HK-2 (cell line): ENCODE data around the gene ABCB11.
"Not testable (repeated sequence)": the region's sequence is repeated elsewhere in the genome, so short reads cannot be mapped to it uniquely, and the experiment has no call there.

ENCODE experiments used
- DNase-seq: peaks from one replicate; pipeline ENCODE4 v3.0.0-alpha.2; 2018; ENCODE audit not compliant: unreplicated experiment

The ABCB11 gene

DNA sequence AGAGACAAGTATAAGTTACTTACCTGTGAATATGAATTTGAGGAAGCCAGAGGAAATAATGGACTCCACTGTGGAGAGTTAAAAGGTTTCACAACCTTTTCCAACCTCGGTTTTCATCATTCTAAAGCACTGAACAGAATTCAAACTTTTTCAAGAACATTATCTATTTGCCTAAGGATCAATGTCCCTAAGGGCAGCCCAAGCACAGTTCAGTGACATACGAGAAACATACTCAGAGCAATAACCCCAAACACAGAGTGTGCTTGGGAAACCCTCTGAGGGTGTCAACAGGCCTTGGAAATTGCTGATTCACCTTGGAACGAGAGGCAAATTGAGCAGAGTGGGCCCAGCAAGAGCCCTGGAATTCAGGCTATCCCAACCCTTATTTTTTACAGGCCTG is at the start of gene ABCB11:
ABCB11 (minus strand) TSS at position 123 of the 400 bp plus-strand sequence. CDS start 13,199 bp downstream, outside the sequence.
- no peak for DNase-seq

DNA sequence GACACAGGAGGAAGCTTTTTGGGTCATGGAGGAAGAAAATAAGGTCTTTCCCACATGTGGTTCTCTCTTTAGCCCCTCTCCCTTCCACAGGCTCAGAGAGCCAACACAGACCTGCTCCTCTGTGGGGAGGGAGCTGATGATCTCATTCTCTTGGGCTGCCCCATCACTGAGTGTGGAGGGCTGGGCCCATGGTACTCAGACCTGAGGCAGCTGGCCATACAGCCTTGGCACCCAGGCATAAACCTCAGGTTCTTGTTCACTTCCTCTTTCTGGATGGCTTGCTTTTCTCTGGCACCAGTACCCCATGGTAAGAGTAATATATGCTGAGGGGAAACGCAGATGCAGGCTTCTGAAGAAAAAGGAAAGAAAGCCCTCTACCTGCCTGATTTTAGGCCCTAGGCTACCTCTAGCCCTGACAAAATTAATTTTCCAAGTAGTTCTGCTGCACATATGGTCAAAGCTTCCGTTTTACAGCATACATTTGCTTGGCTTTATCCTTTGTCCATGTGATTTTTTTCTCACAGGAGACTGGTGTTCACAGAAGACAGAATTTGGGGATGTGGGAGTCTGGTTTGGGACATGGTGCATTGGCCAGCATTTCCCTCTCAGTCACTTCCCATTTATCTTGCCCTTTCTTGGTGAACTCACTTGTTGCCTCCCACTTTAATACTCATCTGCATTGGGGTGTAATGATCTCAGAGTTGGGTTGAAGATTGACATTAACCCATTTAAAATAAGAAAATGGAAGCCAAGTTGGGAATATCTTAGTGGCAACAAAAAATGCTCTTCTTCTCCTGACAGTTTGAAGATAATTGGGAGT is 49.3 kb upstream of the ABCB11 start:
- peak; percentile 47 for DNase-seq

DNA sequence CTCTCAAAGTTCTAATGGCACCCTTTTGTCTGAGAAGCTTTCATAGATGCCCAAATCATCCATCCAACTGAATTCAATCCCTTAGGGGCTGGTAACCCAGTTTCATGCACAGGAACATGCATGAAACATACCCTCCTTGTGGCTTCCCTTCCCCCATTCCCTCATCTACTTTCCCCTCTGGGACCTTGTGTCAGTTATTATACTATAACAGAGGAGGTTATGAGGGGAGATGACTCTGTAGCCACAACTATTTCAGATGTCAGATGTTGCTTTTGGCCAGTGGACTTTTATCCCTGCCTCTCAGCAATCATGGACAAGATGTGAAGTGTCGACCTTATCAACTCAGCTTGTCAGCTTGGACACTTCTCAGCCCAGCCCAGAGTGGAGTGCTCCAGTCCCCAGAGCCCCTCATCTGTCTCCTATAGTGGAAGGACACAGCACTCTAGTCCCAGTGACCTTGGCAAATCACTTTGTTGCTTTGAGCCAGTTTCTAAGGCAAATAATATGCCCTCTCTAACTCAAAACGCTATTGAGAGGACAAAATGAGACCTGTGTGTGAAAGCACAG is 46.6 kb upstream of the ABCB11 start:
- DNase-seq = no peak

DNA sequence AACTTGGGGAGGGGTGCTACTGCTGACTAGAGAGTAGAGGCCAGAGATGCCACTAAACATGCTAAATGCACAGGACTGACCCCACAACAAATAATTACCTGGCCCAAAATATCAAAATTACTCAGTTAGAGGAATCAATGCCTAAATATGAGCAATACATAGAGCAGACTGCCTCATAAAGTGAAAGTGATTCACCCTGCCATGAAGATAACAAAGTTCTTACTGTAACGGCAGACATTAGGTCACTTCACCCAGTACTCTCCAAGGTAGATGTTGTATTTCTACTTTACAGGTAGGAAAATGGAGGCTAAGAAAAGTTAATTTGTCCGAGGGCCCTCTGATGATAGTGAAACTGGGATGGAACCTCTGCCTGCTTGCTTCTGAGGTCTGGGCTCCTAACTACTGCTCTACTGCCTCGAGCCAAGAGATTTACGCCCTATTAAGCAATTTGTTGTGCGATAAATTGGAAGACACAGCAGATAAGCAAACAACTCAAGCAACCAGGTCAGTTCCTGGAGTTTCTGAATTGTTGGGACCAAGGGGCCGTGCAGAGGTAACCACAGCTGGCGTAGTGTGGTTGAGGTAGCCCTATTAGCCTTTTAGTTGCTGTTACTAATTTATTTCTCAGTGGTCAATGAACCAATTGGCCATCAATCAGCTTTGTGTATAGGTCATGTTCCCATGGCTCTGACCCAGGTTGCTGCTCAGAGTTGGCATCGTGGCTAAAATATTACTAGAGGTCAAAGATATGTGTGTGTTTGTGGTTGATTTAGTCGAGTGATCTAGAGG is 43.0 kb upstream of the ABCB11 start:
- DNase-seq = peak; percentile 74

DNA sequence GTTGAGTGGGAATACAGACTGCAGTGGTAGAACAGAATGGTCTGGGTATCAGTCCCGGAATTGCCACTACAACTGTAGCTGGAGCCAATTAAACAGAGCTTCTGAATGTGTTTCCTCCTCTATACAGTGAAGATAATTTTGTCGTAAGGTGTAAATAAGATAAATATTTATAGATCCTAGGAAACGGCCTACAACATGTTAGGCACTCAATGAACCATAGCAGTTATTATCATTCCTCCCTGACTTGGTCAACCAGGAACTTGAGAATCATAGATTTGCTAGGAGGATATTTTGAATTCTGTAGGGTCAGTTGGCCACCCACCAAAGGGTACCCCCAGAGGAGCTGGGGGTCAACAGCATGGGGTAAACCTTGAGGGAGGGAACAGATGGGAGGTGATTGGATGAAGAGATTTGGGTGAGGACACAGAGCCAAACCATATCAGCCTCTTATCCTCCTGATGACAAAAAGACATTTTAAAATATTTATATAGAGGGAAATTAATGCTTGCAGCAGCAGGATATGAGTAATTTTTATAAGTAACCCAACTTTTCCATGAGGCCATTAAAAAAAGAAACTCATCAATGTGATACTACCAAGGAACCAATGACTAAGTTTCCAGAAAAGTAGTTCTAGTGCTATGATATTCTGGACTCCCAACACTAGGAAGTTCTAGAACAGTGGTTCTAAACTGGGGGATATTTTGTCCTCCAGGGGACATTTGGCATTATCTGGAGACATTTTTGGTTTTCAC is 42.3 kb upstream of the ABCB11 start:
- DNase-seq = no peak

DNA sequence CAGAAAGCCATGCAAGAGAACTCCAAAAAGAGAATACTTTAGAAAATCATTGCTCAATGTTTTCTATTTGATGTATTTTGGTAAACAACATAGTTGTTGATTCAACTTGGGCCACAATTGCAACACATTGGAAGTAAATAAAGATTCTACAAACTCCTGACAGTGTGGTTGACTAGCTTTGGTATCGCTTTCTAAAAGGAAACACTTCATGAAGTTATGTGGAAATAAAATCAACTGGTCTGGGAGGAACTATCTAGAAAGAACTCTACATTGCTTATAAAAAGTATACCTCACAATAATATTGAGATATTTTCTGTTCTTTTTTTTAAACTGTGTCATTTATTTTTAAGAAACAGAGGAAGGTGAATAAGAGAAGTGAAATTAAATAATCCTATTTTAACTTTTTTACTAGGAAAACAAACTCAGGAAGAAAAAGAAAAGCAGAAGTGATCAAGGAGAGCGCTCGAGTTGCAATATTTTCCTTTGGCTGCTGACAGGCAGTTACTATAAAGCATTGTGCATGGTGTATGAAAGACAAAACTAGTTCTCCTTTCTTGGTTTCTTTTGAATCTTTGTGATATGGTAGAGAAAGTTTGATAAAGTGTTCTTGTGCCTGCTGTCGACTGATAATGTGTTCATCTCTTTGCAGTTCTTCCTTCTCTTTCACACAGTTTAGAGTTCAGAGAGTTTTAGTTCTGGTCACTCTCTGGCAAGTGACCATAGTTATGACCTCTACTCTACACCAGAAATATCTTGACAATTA is 41.2 kb upstream of the ABCB11 start:
- DNase-seq = no peak

DNA sequence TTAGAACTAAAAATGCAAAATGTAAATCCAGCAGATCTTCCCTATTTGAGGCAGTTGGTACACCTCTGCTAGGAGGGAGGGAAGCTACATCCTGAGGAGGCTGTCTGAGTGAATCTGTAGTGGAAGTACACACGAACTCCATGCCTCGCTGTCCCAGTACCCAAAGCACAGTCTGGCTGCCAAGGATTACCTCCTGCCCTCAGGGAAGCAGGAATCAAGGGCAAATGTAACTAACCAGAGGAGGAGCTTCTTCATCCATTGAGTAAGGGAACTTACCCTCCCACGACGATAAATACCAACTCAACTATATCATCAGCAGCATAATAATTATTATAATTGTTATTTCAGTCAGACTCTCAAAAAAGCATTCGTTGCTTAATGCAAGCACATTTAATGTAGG is 40.3 kb upstream of the ABCB11 start:
- no peak for DNase-seq

DNA sequence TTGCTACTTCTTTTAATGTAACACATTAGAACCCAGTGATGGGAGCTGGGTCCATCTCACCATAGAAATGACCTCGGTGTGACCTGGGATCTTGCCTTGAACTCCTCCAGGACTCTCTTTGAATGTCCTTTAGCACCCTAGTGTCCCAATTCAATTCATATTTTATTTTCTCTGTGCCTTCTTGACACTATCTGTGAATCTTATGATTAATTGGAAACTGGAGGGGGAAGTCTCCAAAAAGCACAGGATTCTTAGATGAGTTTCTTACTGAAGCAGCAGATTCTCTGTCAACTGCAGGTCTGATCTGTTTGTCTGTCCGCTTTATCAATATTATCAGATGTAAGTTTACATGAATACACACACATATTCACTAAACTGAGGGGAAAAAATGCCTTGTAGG is 38.7 kb upstream of the ABCB11 start:
- DNase-seq = no peak

DNA sequence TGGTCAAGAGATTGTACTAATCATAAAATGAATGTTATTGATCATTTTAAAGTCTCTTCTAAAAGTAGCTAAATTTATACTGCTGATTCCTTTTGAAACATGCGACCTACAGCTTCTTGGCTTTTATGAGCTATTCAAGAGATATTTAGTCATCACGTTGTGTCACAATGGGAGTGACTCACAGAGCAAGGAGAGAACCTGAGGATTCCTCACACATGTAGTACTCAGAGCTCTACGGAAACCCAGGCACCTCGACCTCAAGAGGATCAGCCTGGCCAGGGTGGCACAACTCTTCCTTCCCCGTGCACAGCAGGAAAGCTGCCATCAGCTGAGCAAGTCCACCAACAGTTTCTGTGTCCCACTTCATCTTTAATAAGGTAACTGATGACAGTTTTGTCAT is 38.2 kb upstream of the ABCB11 start, which contains the start of gene DHRS9:
DHRS9 (plus strand) TSS at position 223 of the 400 bp plus-strand sequence. CDS start 12,019 bp downstream, outside the sequence.
- peak; percentile 64 for DNase-seq

DNA sequence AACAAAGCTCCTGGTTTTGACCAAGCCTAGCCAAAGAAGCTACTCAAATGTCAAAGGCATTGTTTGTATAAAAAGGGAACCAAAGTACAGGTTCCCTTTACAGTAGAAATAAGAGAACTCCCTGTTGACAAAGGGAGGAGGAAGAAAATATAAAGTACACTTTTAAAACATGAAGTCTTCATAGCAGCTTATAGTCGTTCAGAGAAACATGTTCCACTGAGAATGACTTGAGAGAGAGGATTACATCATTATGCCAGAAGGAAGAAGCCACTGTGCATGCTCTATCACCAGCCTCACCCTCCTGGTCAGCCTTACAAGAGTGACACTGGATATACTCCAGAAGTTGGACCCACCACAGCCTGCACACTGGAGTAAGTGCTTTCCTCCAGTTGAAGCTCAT is 35.8 kb upstream of the ABCB11 start:
- no peak for DNase-seq

DNA sequence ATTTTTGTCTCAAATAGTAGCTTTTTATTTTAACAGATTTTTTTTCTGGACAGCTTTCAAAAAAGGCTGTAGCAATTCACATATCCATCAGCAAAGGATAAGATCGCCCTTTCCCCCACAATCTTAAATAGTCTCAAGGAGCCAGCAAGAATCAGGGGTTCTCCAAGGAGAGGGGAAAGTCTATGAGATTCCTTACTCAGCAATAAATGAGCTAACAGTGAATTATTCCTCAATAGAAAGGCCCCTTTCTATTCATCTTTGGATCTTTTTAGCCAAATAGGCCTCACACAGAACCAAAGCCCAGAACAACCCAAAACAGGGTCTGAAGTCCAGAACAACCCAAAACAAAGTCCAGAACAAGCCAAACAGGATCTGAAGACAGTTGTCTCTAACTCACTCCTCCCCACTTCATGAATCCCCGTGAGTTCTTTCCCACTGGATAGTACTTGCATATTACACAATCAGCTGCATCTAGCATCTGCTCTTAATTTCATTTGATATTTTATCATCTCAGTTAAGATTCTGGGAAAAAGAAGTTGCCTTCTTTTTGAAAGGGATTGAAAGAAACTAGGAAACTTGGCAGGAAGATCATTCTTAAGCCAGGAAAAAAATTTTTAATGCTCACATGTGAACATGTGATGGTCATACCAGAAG is 34.9 kb upstream of the ABCB11 start:
- DNase-seq = no peak

DNA sequence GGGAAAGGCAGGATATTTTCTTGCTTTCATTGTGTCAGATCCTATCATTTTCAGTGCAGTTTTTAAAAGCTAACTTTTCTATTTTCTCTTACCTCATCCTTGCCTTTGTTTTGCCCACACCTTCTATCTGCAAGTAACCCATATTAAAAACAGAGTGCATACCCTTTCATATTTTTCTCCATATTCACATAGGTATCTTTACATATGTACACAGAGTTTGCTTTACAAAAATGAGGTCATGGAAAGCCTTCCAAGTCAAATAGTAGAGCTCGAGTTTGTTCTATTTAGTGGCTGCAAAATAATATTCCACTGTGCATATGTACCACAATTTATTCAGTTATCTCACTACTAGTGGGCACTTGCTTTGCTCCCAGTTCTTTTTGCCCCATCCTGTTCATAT is 34.3 kb upstream of the ABCB11 start:
- DNase-seq = no peak

DNA sequence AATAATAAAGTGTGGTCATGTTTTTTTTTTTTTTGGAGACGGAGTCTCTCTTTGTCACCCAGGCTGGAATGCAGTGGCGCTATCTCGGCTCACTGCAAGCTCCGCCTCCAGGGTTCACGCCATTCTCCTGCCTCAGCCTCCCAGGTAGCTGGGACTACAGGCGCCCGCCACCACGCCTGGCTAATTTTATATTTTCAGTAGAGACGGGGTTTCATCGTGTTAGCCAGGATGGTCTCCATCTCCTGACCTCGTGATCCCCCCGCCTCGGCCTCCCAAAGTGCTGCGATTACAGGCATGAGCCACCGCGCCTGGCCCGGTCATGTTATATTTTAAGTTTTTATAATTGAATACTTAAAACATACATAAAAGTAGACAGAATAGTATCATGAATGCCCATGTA is 33.1 kb upstream of the ABCB11 start:
- not testable (repeated sequence) for DNase-seq

DNA sequence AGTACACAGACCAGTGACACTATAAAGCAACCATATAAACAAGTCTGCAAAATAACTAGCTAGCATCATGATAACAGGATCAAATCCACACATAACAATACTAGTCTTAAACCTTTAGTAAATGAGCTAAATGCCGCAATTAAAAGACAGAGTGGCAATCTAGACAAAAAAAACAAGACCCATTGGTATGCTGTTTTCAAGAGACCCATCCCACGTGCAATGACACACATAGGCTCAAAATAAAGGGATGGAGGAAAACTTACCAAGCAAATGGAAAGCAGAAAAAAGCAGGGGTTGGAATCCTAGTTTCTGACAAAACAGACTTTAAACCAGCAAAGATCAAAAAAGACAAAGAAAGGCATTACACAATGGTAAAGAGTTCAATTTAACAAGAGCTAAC is 23.5 kb upstream of the ABCB11 start:
- DNase-seq = not testable (repeated sequence)

DNA sequence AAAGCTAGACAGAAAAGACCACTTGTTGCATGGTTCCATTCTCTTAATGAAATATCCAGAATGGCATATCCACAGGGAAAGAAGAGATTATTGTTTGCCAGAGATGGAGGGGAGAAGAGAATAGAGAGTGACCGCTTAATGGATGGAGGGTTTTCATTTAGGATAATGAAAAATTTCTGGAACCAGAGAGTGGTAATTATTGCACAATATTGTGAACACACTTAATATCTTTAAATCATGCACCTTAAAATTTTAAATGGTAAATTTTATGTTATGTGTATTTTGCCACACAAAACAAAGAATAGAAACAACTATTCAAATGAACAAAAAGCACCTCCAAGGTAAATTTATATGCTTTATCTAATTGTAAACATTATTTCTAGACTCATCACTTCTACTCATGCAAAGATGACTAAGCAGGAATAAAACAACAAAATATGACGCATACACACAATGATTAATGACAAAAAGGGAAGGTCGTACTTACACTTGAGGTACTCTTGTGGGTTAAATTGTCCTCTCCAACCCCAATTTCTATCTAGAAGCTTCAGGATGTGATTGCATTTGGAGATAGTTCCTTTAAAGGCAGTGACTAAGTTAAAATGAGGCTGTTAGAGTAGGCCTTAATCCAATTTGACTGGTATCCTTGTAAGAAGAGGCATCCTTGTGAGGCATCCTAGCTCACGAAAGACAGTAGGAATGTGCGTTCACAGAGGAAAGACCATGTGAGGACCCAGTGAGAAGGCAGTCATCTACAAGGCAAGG is 19.5 kb upstream of the ABCB11 start:
- DNase-seq = no peak

DNA sequence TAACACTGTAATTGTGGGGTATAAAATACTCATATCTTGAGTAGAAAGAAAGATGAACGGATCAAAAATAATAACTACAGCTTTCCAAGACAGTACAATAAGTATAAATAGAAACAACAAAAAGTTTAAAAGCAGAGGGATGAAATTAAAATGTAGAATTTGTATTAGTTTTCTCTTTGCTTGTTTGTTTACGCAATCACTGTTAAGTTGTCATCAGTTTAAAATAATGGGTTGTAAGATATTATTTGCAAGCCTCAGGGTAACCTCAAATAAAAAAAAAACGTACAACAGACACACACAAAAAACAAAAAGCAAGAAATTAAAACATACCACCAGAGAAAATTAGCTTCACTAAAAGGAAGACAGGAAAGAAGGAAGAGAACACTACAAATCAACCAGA is 18.0 kb upstream of the ABCB11 start:
- DNase-seq = no peak

DNA sequence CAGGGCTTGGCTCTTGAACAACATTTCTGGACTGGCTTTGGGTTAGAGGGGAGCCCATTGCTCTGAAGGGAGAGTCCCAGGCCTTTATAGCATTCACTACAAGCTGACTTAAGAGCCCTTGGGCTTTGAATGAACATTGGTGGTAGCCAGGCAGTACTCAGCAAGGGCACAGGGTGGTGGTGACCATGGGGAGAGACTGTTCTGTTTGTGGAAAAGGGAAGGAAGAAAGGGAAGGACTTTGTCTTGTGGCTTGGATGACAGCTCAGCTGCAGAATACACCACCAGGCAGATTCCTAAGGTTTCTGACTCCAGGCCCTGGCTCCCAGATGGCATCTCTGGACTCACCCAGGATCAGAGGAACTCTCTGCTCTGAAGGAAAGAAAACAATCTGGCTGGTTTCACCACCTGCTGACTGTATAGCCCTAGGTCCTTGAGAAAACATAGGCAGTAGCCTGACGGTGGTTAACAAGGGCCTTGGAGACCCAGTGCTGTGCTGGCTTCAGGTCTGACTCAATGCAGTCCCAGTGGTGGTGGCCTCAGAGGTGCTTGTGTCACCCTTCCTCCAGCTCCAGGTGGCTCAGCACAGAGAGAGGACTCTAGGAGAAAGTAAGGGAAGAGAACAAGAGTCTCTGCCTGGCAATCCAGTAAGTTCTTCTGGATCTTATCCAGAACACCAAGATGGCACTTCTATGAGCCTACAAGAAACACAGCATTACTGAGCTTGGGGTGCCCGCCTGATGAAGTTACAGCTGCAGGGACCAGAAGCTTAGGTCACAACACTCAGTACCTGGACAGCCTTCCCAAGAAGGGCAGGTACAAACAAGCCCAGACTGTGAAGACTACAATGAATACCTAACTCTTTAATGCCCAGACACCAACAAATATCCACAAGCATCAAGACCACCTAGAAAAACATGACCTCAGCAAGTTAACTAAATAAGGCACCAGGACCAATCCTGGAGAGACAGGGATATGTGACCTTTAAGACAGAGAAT is 16.4 kb upstream of the ABCB11 start:
- DNase-seq = no peak

DNA sequence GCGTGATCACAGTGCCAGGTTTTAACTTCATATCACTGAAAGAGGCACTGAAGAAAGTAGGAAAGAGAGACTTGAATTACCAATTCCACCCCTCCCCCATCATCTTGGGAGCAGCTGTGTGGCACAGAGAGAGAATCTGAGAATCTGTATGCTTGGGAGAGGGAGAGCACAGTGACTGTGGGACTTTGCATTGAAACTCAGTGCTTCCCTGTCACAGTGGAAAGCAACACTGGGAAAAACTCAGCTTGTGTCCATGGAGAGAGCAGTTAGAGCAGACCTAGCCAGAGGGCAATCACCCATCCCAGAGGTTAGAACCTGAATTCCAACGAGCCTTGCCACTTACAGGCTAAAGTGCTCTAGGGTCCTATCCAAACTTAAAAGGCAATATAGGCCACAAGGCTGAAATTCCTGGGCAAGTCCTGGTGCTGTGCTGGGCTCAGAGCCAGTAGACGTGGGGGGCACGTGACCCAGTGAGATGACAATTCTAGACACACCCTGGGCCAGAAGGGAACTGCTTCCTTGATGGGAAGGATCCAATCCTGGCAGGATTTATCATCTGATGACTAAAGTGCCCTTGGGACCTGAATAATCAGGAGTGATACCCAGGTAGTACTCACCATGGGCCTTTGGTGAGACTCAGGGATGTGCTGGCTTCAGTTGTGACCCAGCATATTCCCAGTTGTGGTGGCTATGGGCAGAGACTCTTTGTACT is 15.5 kb upstream of the ABCB11 start:
- no peak for DNase-seq
